Stimulated activated CD4-positive, alpha-beta T cell treated with anti-CD3 and anti-CD28 coated beads, Interleukin-4, amount 100 ng/mL, for 24 hours (primary cell): Measurements from ENCODE around the gene COL6A2.
"Not testable (repeated sequence)": the region's sequence is repeated elsewhere in the genome, so short reads cannot be mapped to it uniquely, and the experiment has no call there.

Experiments used
- DNase-seq: peaks from one replicate; pipeline ENCODE4 v3.0.0-alpha.2; 2020

COL6A2 gene

DNA sequence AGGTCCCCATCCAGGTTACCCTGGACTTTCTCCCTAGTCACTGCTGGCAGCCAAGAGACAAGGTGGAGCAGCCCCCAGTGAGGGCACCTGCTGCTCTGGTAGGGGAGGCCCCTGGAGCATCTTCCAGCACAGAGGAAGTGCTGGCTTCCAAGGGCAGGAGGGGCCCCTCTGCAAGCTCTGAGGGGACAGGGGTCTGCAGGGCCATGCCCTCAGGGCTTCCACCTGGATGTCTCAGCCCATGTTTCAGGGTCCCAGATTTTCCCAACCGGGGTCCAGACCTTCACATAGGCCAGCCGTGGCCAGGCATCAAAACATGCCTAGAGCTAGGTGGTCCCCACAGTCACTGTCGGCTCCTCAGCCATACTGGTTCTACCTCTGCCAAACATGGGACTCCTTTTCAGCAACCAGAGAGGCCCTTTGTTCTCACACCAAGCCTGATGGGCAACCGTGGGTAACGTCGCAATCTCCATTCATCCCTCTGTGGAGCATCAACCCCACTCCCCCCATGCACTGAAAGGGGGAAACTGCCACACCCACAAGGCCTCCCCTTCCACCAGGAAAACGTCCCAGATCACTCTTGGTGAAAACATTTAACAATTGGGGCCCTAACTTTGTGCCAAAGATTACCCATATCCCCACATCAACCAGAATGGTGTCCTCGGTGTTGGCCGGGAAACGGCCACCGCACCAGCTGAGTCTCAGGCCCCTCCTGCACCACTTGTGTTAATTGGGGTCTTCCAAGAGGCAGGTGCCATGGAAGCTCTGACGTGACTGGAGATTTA lies 1.9 kb upstream of the COL6A2 start:
- DNase-seq, result peak; percentile 2

- DNase-seq, result peak; percentile 2
These were observed 1.1 kb upstream of the COL6A2 start for GRCh38 chr21:46096596-46097335.

- DNase-seq, result peak; percentile 3
These were observed 610 bp downstream of the COL6A2 start for GRCh38 chr21:46098303-46099141.

DNA sequence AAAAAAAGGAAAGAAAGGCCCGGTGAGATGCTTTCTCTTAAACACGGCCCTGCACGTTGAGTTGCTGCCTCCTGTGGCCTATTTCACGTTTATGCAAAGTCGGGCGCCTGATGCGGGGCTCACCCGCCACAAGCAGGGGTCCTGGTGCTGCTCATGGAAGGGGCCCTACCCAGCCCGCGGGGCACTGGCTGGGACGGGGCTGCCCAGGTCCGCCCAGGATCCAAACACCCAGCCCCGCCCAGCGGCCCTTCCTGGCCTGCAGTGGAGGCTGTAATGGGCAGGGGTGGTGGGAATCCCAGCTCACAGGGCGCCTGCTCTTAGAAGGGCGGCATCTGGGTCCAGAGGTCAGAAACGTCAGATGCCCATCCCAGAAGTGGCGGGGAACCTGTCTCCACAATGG lies 1.6 kb downstream of the COL6A2 start:
- DNase-seq, result peak; percentile 2

DNA sequence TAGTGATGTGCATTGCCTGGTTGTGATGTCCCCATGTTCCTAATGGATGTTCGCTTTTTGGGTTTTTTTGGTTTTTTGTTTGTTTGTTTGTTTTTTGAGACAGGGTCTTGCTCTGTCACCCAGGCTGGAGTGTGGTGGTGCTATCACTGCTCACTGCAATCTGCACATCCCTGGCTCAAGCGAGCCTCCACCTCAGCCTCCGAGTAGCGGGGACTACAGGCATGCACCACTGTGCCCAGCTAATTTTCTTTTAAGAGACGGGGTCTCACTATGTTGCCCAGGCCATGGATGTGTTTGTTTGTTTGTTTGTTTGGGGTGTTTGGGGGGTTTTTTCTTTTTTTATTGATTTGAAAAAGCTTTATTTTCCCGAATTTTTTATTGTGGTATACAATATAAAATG lies 2.1 kb downstream of the COL6A2 start:
- no peak for DNase-seq

GRCh38 chr21:46100426-46100825 lies 2.5 kb downstream of the COL6A2 start:
- DNase-seq, result no peak

- no peak for DNase-seq
These were observed 3.0 kb downstream of the COL6A2 start for GRCh38 chr21:46100906-46101305.

- no peak for DNase-seq
These were observed 6.2 kb downstream of the COL6A2 start for GRCh38 chr21:46104104-46104503.

- DNase-seq, result not testable (repeated sequence)
These were observed 9.5 kb downstream of the COL6A2 start for GRCh38 chr21:46107376-46107775.

DNA sequence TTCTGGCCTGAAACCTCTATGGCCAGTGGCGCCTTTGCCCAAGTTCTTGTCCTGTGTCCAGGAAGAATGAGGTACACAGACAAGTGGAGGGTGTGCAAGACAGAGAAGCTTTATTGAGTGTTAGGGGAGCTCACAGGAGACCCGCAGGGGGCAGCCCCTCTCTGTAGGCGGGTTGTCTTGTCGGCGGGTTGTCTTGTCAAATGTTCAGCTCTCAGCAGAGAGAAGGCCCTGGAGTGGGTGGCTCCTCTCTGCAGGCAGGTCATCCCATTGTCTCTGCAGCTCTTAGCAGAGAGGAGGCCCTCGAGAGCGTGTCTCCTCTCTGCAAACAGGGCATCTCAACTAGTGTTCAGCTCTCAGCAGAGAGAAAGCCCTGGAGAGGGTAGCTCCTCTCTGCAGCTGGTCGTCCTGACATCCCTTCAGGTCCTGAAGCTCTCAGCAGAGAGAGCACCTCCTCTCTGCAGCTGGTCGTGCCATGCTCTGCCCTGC lies 11.0 kb downstream of the COL6A2 start:
- DNase-seq, result no peak

DNA sequence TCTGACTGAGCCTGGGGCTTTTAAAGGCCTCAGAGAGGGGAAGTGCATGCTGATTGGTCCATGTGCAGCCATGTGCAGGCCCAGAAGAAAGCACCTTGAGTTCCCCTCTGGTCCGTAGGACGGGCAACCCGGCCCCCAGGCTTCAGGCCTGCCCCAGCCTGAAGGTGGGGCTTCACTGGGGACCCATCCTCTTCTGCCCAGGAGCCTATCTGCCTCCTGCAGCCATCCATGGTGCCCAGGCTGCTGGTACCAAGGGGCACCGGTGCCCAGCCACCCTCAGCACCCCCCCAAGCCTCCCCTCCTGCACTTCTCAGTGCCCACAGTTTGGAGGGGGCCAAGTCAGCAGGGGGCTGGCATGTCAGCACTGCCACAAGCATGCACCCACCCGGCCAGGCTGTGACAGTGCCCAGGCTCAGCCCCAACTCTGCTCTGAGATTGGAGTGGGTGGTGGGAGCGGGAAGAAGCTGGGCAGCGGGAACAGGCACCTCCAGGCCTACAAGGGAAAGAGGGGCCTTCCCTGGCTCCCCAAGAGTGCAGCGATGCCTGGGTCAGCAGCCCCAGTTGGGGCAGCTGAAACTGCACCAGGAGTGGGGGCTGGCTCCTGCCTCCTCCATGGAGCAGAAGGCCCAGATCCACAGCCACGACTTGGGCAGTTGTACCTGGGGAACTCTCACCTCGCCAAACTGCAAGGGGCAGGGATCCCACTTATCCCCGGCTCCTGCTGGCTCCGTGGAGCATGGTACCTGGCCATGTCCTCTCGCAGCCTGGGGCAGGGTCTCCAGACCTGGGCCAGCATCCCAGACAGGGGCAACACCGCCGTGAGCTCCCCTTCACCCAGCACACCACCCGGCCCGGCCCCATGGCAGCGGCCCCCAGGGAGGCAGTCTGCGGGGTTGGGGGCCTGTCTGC lies 11.7 kb downstream of the COL6A2 start:
- DNase-seq, result no peak

- no peak for DNase-seq
These were observed 12.7 kb downstream of the COL6A2 start for GRCh38 chr21:46110499-46111192.

GRCh38 chr21:46111193-46111571 lies 13.3 kb downstream of the COL6A2 start:
- DNase-seq, result no peak

DNA sequence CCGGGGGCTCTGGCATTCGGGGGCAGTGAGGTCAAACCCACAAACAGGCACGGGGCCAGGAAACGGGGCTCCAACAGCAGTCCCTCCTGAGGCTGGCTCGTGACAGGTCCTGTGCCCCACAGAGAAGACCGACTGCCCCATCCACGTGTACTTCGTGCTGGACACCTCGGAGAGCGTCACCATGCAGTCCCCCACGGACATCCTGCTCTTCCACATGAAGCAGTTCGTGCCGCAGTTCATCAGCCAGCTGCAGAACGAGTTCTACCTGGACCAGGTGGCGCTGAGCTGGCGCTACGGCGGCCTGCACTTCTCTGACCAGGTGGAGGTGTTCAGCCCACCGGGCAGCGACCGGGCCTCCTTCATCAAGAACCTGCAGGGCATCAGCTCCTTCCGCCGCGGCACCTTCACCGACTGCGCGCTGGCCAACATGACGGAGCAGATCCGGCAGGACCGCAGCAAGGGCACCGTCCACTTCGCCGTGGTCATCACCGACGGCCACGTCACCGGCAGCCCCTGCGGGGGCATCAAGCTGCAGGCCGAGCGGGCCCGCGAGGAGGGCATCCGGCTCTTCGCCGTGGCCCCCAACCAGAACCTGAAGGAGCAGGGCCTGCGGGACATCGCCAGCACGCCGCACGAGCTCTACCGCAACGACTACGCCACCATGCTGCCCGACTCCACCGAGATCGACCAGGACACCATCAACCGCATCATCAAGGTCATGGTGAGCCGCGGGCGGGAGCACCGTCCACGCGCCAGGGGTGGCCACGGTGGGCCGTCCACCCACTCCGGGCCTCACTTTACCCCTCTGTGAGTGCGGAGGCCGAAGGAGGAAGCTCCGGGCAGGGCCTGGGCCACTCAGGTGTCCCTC lies 14.2 kb downstream of the COL6A2 start:
- no peak for DNase-seq

DNA sequence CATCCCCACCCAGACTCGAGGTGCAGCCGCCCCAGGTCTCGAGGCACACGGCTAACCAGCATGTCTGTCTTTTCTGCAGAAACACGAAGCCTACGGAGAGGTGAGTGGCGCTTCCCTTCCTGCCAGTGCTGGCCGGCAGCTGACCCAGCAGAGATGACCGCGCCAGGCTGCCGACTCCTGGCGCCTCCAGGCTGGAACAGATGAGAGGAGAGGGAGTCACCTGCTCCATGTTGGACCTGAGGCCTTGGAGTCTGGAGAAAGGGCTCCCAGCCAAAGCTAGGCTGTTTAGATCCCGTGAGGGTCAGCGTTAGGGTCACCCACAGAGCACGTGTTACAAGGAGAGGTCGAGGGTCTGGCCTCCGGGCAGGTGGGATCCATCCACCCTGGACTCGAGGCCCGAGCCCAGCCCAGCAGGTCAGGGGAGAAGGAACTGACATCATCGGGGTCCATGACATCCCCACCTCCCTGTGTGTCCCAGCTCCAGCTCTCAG lies 14.9 kb downstream of the COL6A2 start:
- no peak for DNase-seq

DNA sequence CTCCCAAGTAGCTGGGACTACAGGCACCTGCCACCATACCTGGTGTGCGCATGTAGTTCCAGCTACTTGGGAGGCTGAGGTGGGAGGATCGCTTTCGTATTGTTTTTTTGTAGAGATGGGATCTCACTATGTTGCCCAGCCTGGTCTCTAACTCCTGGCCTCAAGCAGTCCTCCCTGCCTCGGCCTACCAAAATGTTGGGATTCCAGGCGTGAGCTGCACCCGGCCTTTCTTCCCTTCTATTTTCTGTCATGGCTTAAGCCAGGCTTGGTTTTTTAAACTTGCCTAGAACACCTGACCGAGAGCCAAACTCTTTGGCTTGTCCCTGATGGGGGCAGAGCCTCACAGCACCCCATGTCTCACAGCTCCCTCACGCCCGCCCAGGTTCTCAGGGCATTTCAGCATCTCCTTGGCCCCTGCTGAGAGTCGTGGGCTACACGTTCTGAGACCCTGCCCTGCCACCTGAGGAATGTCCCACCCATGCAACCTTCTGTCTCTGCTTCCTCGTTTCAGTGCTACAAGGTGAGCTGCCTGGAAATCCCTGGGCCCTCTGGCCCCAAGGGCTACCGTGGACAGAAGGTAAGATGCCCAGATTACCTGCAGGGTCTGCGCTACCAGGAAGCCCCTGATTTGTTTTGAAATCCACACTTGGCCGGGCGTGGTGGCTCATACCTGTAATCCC lies 15.7 kb downstream of the COL6A2 start:
- no peak for DNase-seq

- DNase-seq, result no peak
These were observed 17.1 kb downstream of the COL6A2 start for GRCh38 chr21:46114963-46115362.

DNA sequence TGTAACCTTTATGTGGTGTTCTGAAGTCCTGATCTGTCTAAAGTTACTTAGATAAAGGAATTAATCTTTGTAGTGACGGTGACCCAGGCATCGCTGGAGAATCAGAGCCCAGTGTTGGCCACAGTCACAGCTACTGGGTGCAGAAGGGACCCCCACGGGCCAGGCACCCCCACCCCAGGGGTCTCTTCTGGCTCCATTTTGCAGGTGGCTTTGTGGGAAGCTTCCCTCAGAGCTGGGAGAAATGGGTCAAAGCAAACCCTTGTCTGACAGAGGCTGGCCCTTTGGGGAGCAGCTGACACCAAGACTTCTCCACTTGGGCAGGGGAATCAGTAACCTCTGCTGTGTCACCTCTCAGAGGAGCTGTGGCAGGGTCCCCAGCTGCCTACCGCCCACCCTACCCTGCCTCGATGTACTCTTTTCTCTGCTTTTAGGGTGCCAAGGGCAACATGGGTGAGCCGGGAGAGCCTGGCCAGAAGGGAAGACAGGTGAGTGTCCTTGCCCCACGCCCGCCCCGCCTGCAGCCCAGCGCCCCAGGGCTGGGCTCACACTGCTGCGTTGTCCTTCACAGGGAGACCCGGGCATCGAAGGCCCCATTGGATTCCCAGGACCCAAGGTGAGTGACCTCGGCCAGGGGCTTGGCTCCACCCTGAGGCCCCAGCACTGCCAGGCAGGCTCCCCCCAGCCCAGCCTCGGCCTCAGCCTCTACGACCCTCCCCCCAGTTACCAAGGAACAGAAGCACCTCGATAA lies 17.7 kb downstream of the COL6A2 start:
- no peak for DNase-seq

- no peak for DNase-seq
These were observed 18.4 kb downstream of the COL6A2 start for GRCh38 chr21:46116189-46116775.
